Measurements from ENCODE around the gene BRD7.

BRD7 gene

DNA sequence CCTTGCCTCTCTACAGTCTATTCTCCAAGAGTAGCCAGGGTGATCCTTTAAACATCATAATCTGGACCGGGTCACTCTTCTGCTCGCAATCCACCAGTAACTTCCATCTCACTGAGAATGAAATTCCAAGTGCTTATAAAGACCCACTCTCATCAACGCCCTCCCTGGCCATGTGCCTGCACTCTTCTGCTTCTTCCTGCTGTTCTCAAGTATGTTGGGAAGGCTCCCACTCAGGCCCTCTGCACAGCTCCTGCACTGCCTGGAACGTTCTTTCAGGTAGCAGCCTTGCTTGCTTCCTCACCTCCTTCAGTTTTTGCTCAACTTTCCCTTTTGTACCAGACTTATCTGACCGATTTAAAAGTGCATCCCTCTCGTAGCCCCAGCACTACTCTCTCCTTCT lies 44.4 kb downstream of the BRD7 start:
- Mint-ChIP-seq H3K27me3 (ENCODE audit: low read depth, poor library complexity) (no peaks in the 10 kb centered on the region), H3K36me3 (ENCODE audit: low read depth) (peaks cover 65% of the 10 kb centered on the region), H3K4me1 (peaks cover 16% of the 10 kb centered on the region), H3K9me3 (no peaks in the 10 kb centered on the region), H3K27ac (peak overlapping the region; percentile 72), H3K4me3 (no peak overlapping the region)
- TF ChIP-seq, protein P1, sequence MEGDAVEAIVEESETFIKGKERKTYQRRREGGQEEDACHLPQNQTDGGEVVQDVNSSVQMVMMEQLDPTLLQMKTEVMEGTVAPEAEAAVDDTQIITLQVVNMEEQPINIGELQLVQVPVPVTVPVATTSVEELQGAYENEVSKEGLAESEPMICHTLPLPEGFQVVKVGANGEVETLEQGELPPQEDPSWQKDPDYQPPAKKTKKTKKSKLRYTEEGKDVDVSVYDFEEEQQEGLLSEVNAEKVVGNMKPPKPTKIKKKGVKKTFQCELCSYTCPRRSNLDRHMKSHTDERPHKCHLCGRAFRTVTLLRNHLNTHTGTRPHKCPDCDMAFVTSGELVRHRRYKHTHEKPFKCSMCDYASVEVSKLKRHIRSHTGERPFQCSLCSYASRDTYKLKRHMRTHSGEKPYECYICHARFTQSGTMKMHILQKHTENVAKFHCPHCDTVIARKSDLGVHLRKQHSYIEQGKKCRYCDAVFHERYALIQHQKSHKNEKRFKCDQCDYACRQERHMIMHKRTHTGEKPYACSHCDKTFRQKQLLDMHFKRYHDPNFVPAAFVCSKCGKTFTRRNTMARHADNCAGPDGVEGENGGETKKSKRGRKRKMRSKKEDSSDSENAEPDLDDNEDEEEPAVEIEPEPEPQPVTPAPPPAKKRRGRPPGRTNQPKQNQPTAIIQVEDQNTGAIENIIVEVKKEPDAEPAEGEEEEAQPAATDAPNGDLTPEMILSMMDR (IDR thresholded peaks at IDR 0.05): no peak
- DNase-seq: no peak

DNA sequence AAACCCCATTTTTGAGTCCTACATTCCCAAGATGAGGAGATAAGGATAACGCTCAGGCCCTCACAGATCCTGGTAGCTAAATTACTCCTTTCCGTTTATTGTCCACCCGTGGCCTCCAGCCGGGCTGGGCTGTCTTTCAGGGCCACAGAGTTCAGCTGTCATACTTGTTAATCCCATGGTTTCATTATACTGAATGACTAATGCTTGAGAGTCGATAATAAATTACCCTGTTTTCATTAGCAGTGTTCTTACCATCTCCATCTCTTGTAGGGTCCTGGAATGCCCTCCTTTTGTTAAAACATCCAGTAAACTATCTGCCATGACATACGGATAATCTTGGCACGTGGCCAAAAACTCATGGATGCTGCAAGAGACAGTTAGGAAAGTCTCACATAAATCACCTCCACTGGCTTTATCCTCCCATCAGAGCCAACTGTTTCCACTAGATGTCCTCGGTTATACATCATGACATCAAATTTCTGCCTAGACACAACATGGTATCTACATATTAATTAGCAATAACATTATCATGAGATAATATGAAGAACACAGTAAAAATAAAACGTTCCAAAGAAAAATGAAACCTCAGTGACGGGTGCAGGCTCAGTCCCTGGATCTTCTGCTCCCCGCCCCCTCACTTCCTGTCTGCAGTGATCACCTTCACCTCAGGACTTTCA lies 45.3 kb downstream of the BRD7 start:
- peaks cover 72% of the 10 kb centered on the region for H3K36me3 Mint-ChIP-seq (ENCODE audit: low read depth)
- no peaks in the 10 kb centered on the region for H3K9me3 Mint-ChIP-seq
- peak overlapping the region; percentile 22 for H3K27ac Mint-ChIP-seq
- no peak overlapping the region for H3K4me3 Mint-ChIP-seq
- TF ChIP-seq, protein P1 (IDR thresholded peaks at IDR 0.05): peak; percentile 11
- H3K27me3 Mint-ChIP-seq (ENCODE audit: low read depth, poor library complexity): no peaks in the 10 kb centered on the region
- no peak for DNase-seq
- peaks cover 17% of the 10 kb centered on the region for H3K4me1 Mint-ChIP-seq

DNA sequence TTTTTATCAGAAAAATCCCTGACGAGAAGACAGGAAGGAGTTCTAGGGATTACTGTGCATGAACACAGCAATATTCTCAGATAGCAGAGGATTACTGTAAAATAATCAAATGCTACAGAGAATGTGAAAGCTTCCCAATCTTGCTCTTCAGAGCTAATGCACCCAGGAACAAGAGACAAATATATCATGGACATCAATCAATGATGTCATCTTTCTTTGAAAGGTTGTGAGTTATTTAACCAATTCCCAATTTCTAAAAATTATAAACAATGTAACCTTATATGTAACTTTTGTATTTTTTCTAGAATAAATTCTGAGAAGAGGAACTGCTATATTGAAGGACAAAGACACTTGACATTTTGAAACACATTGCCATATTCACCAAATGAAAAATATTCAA lies 46.5 kb downstream of the BRD7 start:
- H3K36me3 Mint-ChIP-seq (ENCODE audit: low read depth): peaks cover 74% of the 10 kb centered on the region
- H3K27me3 Mint-ChIP-seq (ENCODE audit: low read depth, poor library complexity): no peaks in the 10 kb centered on the region
- no peak overlapping the region for H3K4me3 Mint-ChIP-seq
- TF ChIP-seq, protein P1 (IDR thresholded peaks at IDR 0.05): no peak
- no peaks in the 10 kb centered on the region for H3K9me3 Mint-ChIP-seq
- peaks cover 15% of the 10 kb centered on the region for H3K4me1 Mint-ChIP-seq
- no peak for DNase-seq
- no peak overlapping the region for H3K27ac Mint-ChIP-seq

DNA sequence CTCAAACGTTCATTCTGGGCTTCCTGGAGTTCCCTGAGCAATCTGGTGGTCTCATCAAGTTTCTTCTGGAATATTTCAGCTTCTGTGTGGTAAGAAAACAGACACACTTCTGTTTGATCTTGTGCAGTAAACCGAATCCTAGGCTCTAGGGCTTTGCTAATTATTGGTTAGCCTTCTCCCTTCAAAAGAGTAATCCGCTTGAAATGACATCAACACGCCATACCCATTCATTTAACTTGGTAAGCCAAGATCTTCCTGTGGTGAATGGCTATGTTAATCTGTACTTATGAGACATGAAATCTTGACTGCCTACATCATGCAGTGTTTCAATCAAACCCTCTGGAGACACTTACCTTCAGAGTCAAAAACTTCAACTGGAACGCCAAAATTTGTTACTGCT lies 48.5 kb downstream of the BRD7 start:
- TF ChIP-seq, protein P1 (IDR thresholded peaks at IDR 0.05): no peak
- Mint-ChIP-seq H3K9me3 (no peaks in the 10 kb centered on the region), H3K4me3 (no peak overlapping the region), H3K27me3 (ENCODE audit: low read depth, poor library complexity) (no peaks in the 10 kb centered on the region), H3K4me1 (peaks cover 22% of the 10 kb centered on the region), H3K27ac (no peak overlapping the region), H3K36me3 (ENCODE audit: low read depth) (peaks cover 70% of the 10 kb centered on the region)
- DNase-seq: no peak

DNA sequence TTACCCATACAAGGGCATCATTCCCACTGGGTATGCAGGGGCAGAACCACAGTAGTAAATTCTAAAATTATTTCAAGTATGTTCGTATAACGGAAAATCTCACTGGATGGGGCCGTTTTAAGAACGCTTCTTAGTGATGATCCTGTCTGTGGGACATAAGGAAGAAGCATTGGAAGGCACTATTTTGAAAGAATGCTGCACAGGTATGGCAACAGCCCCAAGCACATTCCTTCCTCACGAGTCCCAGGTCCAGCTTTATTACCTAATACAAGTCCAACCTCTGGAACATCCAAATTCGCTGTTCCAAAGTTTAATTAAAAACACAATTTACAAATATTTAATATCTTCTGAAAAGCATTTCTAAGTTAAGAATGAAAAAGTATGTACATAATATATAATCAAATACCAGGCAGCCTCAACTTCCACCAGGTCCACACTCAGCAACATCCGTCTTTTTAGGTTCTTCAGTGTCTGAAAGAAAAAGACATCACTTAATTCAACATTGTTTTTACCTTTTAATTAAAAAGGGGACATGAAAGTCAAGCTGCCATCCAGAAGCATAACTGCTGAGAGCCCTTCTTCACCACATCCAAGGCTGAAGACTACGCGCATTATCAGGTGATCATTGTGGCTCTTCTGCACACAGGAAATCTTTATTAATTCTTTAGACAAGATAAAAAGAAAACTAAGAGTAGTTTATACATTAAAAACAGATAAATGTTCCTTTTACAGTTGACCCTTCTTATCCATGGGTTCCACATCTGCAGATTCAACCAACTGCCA lies 49.8 kb downstream of the BRD7 start:
- Mint-ChIP-seq H3K27ac (peak overlapping the region; percentile 25), H3K36me3 (ENCODE audit: low read depth) (peaks cover 58% of the 10 kb centered on the region), H3K9me3 (no peaks in the 10 kb centered on the region), H3K4me1 (peaks cover 14% of the 10 kb centered on the region), H3K4me3 (no peak overlapping the region), H3K27me3 (ENCODE audit: low read depth, poor library complexity) (no peaks in the 10 kb centered on the region)
- DNase-seq: no peak
- TF ChIP-seq, protein P1 (IDR thresholded peaks at IDR 0.05): no peak

Data from nephron progenitor cell (in vitro differentiated cells).